ENCODE measurements around the gene IGSF9B.

GRCh38 chr11:133886029-133886428 lies 70.7 kb downstream of the IGSF9B start:
- TF ChIP-seq CTCF (IDR thresholded peaks at IDR 0.05) (no peak), POLR2A (IDR thresholded peaks at IDR 0.05; ENCODE audit: low read depth) (no peak), EP300 (IDR thresholded peaks at IDR 0.05) (no peak)
